Suprapubic skin (tissue), 4 donors: ENCODE data around the gene DBR1. TPM values are rescaled to one million over a fixed set of nuclear protein-coding genes. Genes with fewer than 3 reads are reported as not detected.

Experiments
- DNase-seq, 2 donors: peaks; one replicate each; pipeline ENCODE4 v3.0.0-alpha.2; 2019; ENCODE audit warnings: low spot score in 2 of 2
- H3K27ac ChIP-seq: fragments of 200-600 bp; sonication (generic); one replicate; pipeline ENCODE4 v1.5.1; 2019
- H3K27me3 ChIP-seq: fragments of 200-600 bp; sonication (generic); one replicate; pipeline ENCODE4 v1.5.1; 2019
- H3K36me3 ChIP-seq: fragments of 200-600 bp; sonication (generic); one replicate; pipeline ENCODE4 v1.5.1; 2019
- H3K4me1 ChIP-seq: fragments of 200-600 bp; sonication (generic); one replicate; pipeline ENCODE4 v1.5.1; 2019
- H3K4me3 ChIP-seq: fragments of 200-600 bp; sonication (generic); one replicate; pipeline ENCODE4 v1.5.1; 2019; ENCODE audit warnings: mild to moderate bottlenecking
- H3K9me3 ChIP-seq: fragments of 200-600 bp; sonication (generic); one replicate; pipeline ENCODE4 v1.5.1; 2019
- CTCF ChIP-seq, 2 donors: fragments of 200-600 bp in 1 of 2; fragments of 450-650 bp in 1 of 2; sonication (generic) in 1 of 2; IDR thresholded peaks; one replicate each; pipeline ENCODE4 v1.5.1; 2016 to 2019; ENCODE audit warnings: antibody characterized with exemption in 2 of 2, mild to moderate bottlenecking in 1 of 2, moderate library complexity in 1 of 2
- EP300 ChIP-seq: sonication (generic); formaldehyde crosslinking; IDR thresholded peaks from one replicate; pipeline ENCODE4 v1.6.1; 2017; ENCODE audit warnings: antibody characterized with exemption
- POLR2A ChIP-seq, 2 donors: fragments of 450-650 bp; IDR thresholded peaks; one replicate each; pipeline ENCODE4 v1.6.1; 2017; ENCODE audit warnings: antibody characterized with exemption in 2 of 2, mild to moderate bottlenecking in 2 of 2, moderate library complexity in 2 of 2
- POLR2AphosphoS5 ChIP-seq, 3 donors: sonication (generic); formaldehyde crosslinking; IDR thresholded peaks; one replicate each; pipeline ENCODE4 v1.6.1; 2017; ENCODE audit warnings: antibody characterized with exemption in 3 of 3
- WGBS: methylation state at CpG from one replicate; pipeline ENCODE4 v1.1.5; 2018; 5-methylcytosine and 5-hydroxymethylcytosine counted together
- total RNA-seq, 4 donors: library from RNA; depleted of rRNA; stranded (reverse); fragments of >200 nt; gene quantifications; one replicate each; pipeline ENCODE4 v1.1.0, GENCODE V29; 2016

DBR1 gene
- total RNA-seq, 4 donors from 2014 or later: 12.7 to 13.3 (median 12.8) TPM

- H3K36me3 ChIP-seq: no peaks in the 10 kb centered on the region
- no peaks in the 10 kb centered on the region for H3K9me3 ChIP-seq
- H3K4me1 ChIP-seq: no peaks in the 10 kb centered on the region
- H3K27me3 ChIP-seq: no peaks in the 10 kb centered on the region
- 85% methylated on average over 3 of the region's 3 CpGs for WGBS
- no peak for DNase-seq
- no peak overlapping the region for H3K4me3 ChIP-seq
- TF ChIP-seq EP300 (no peak), POLR2AphosphoS5 (IDR thresholded peaks at IDR 0.05) (no peak), POLR2A (IDR thresholded peaks at IDR 0.05) (no peak), CTCF (IDR thresholded peaks at IDR 0.05) (no peak)
- H3K27ac ChIP-seq: no peak overlapping the region
These were observed 39.4 kb downstream of the DBR1 start for GRCh38 chr3:138135146-138135832.

- Histone ChIP-seq H3K9me3 (no peaks in the 10 kb centered on the region), H3K4me1 (no peaks in the 10 kb centered on the region), H3K36me3 (no peaks in the 10 kb centered on the region), H3K4me3 (no peak within 1 kb of the TSS), H3K27me3 (no peaks in the 10 kb centered on the region), H3K27ac (no peak within 1 kb of the TSS)
- WGBS: 86% methylated on average over 1 of the region's 1 CpG
- TF ChIP-seq EP300: no peak
- no peak for TF ChIP-seq POLR2AphosphoS5 (IDR thresholded peaks at IDR 0.05)
- TF ChIP-seq POLR2A (IDR thresholded peaks at IDR 0.05): no peak
- no peak for TF ChIP-seq CTCF (IDR thresholded peaks at IDR 0.05)
- no peak for DNase-seq
These were observed 42.5 kb downstream of the DBR1 start, which contains the start of gene A4GNT for GRCh38 chr3:138132239-138132638. Gene A4GNT, minus strand, starts transcription at chr3:138132390. Its CDS starts 1,134 bp downstream, at chr3:138131256.

- Histone ChIP-seq H3K4me3 (no peak overlapping the region), H3K4me1 (no peaks in the 10 kb centered on the region), H3K27ac (no peak overlapping the region), H3K27me3 (no peaks in the 10 kb centered on the region), H3K36me3 (no peaks in the 10 kb centered on the region), H3K9me3 (no peaks in the 10 kb centered on the region)
- TF ChIP-seq EP300: no peak
- no peak for TF ChIP-seq POLR2A (IDR thresholded peaks at IDR 0.05)
- no peak for TF ChIP-seq CTCF (IDR thresholded peaks at IDR 0.05)
- TF ChIP-seq POLR2AphosphoS5 (IDR thresholded peaks at IDR 0.05): no peak
- DNase-seq: no peak
- 95% methylated on average over 1 of the region's 1 CpG for WGBS
These were observed 46.9 kb downstream of the DBR1 start for GRCh38 chr3:138127636-138128365.

- TF ChIP-seq EP300: no peak
- no peak for TF ChIP-seq POLR2A (IDR thresholded peaks at IDR 0.05)
- no peak for TF ChIP-seq CTCF (IDR thresholded peaks at IDR 0.05)
- TF ChIP-seq POLR2AphosphoS5 (IDR thresholded peaks at IDR 0.05): no peak
- no peaks in the 10 kb centered on the region for H3K27me3 ChIP-seq
- H3K27ac ChIP-seq: peak overlapping the region; percentile 14
- H3K4me3 ChIP-seq: no peak overlapping the region
- WGBS: 54% methylated on average over 5 of the region's 5 CpGs
- no peaks in the 10 kb centered on the region for H3K4me1 ChIP-seq
- DNase-seq: no peak
- no peaks in the 10 kb centered on the region for H3K9me3 ChIP-seq
- H3K36me3 ChIP-seq: no peaks in the 10 kb centered on the region
These were observed 49.0 kb downstream of the DBR1 start for GRCh38 chr3:138125548-138126221.
